Cardiac muscle cell (in vitro differentiated cells and primary cell): ENCODE data around the gene CHRNA5. TPM values are rescaled to one million over a fixed set of nuclear protein-coding genes. Genes with fewer than 3 reads are reported as not detected.

Experiments
- DNase-seq, 2 donors: peaks; one replicate each; pipeline versions ENCODE4 v3.0.0 to v3.0.0-alpha.2; 2010 to 2017; ENCODE audit warnings: low read depth in 1 of 2, low spot score in 1 of 2
- H3K27ac ChIP-seq: fragments of 200-600 bp; sonication (generic); 2 replicates; pipeline ENCODE4 v1.5.1; 2016
- H3K27me3 ChIP-seq: fragments of 200-600 bp; sonication (generic); 2 replicates; pipeline ENCODE4 v1.6.0; 2016; ENCODE audit warnings: control low read depth
- H3K36me3 ChIP-seq: fragments of 200-600 bp; sonication (generic); 2 replicates; pipeline ENCODE4 v1.5.1; 2016; ENCODE audit warnings: control low read depth
- H3K4me1 ChIP-seq: fragments of 200-600 bp; sonication (generic); 2 replicates; pipeline ENCODE4 v1.8.1; 2017; ENCODE audit warnings: low read depth, mild to moderate bottlenecking, mixed run types
- H3K4me3 ChIP-seq: fragments of 200-600 bp; sonication (generic); 2 replicates; pipeline ENCODE4 v1.5.1; 2016; ENCODE audit warnings: mild to moderate bottlenecking
- H3K9me3 ChIP-seq: fragments of 200-600 bp; sonication (generic); 2 replicates; pipeline ENCODE4 v1.5.1; 2017; ENCODE audit warnings: low read depth, mild to moderate bottlenecking, control low read depth
- polyA plus RNA-seq: library from polyadenylated mRNA; unstranded; fragments of >200 nt; fragmentation: Nextera tagmentation; extraction: Ambion mirVana; gene quantifications from 2 replicates; pipeline ENCODE4 v1.2.1, GENCODE V29; 2016
- total RNA-seq: library from RNA; depleted of rRNA; stranded (reverse); fragments of >200 nt; gene quantifications from 2 replicates; pipeline ENCODE4 v1.2.3, GENCODE V29; 2016
- TF ChIP-seq, protein P1 (sequence below): IDR thresholded peaks from 2 replicates; pipeline ENCODE4 v1.5.1; 2012; ENCODE audit warnings: low read depth, mild to moderate bottlenecking, low read length

The CHRNA5 gene
- total and polyA plus RNA-seq, 2 experiments from 2014 or later, result 4.0 to 12.7 TPM

DNA sequence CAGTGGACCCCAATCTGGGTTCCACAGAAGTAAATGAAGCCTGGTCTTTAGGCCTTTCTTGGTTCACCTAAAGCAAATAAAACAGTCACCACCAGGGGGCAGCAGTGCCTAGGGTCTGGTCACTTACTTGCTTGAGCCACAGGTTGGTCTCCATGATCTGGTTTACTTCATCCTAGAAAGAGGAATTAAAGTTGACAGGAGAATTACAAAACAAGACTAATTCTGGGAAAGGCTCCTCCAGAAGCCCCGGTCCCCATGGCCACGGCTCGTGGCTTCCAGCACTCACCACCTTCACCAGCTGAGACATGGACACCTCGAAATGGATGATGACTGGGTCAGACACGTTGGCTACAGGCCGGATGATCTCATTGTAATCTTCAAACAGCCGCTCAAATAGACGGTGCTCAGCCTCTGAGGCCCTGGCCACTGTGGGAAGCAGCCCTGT, 53.2 kb downstream of the CHRNA5 start:
- Histone ChIP-seq H3K9me3 (no peaks in the 10 kb centered on the region), H3K4me3 (no peak overlapping the region), H3K27me3 (peaks cover 33% of the 10 kb centered on the region), H3K36me3 (no peaks in the 10 kb centered on the region), H3K27ac (no peak overlapping the region), H3K4me1 (no peaks in the 10 kb centered on the region)
- TF ChIP-seq, protein P1, sequence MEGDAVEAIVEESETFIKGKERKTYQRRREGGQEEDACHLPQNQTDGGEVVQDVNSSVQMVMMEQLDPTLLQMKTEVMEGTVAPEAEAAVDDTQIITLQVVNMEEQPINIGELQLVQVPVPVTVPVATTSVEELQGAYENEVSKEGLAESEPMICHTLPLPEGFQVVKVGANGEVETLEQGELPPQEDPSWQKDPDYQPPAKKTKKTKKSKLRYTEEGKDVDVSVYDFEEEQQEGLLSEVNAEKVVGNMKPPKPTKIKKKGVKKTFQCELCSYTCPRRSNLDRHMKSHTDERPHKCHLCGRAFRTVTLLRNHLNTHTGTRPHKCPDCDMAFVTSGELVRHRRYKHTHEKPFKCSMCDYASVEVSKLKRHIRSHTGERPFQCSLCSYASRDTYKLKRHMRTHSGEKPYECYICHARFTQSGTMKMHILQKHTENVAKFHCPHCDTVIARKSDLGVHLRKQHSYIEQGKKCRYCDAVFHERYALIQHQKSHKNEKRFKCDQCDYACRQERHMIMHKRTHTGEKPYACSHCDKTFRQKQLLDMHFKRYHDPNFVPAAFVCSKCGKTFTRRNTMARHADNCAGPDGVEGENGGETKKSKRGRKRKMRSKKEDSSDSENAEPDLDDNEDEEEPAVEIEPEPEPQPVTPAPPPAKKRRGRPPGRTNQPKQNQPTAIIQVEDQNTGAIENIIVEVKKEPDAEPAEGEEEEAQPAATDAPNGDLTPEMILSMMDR, result peak; percentile 80
- peak; percentile 93 to 94 for DNase-seq

DNA sequence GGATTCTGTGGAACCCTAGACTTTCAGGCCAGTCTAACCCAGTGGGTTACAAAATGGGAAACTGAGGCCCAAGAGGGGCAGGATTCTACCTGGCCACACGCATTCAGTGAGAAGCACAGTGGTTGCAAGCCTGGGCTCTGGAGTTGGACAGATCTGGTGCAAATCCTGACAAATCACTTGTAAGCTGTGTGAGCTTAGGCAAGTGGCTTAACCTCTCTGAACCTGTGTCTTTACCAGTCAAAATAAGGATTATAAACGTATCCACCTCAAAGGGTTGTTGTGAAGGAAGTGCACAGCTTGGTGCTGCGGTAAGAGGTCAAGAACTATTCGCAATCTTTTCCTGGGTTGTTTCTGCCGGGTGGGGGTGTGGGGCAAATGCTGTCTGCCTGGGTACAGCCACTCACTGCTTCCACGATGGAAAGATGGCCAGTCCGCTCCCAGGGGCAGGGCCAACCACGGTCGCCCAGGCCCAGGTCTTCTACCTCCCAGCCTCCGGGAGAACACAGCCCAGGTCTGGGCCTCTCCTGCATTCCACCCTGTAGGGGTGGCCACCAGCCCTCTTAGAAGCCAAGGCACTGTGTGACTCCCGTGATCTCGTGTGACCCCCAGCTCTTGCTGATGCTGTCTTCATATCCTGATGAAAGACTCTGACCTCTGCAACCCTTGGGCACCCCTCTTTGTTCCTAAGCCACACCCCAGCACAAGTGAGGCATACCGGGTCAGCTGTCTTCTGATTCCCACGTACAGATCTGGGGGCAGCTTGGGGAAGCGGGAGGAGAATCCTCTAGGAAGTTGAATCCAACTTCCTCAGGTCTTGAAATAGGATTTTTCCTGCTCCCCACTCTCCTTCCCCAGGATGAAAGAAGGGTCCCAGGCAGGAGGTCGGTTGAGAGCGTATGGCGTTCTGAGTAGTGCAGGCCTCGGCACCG, 54.0 kb downstream of the CHRNA5 start:
- TF ChIP-seq, protein P1, result no peak
- Histone ChIP-seq H3K4me3 (peak overlapping the region; percentile 60), H3K4me1 (no peaks in the 10 kb centered on the region), H3K27me3 (peaks cover 33% of the 10 kb centered on the region), H3K9me3 (no peaks in the 10 kb centered on the region), H3K36me3 (no peaks in the 10 kb centered on the region), H3K27ac (no peak overlapping the region)
- no peak for DNase-seq

DNA sequence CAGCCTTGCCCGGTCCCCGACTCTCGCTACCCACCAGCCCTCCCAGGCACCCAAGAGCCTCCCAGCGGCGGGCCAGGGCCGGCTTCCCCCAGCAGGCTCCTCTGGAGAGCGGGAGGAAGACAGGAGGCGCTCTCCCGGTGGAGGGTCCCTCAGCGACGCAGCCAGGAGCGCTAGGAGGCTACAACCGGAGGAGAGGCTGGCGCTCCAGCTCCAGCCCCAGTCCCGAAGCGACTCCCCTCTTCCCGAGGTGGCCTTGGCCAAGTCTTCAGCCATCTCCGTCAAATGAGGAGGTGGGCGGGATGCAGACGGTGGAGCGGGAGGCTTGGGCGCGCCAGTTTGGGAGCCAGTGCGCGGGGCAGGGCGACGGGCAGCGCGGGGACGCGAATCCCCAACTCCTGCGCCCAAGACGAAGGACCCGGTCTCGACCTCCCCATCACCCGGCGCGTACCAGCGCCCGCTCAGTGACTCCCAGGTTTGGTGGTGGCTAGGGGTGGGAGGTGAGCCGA, 54.8 kb downstream of the CHRNA5 start:
- Histone ChIP-seq H3K27me3 (peaks cover 33% of the 10 kb centered on the region), H3K4me1 (no peaks in the 10 kb centered on the region), H3K27ac (no peak overlapping the region), H3K9me3 (no peaks in the 10 kb centered on the region), H3K36me3 (no peaks in the 10 kb centered on the region), H3K4me3 (peak overlapping the region; percentile 60)
- DNase-seq, result peak; percentile 15 to 68
- TF ChIP-seq, protein P1, result peak; percentile 28

DNA sequence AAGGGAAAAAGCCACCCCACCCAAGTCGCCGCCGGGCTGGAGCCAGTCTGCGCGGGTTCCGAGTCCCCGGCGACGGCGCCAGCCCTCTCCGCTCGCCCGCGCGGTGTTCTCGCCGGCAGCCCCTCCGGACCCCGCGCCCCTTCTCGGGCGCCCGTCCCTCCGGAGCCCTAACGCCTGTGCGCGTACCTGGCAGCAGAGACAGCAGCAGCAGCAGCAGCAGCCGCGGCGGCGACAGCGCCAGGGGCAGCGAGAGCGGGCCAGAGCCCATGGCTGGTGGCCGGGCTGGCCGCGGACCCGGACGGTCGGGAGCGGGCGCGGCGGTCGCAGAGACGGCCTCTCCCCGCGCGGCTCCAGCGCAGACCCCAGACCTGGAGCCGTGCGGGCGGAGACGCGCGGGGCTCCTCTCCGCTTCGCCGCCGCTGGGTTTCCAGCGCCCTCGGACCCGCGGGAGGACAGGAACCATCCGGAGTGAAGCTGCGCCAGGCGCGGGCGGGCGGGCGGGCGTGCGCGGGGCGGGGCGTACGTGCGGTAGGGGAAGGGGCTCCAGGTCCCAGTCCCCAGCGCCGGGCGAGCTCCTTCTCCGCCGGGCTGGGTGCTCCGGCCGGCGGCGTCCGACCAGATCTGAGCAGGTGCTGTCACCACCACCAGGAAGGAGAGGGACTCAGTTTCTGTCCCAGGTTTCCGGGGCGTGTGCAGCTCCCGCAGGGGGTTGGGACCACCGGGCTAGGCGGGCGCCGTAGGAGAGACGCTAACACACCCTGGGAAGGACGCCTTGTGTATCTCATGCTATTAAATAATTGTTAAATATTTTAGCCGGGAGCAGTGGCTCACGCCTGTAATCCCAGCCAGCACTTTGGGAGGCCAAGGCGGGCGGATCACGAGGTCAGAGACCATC, 55.5 kb downstream of the CHRNA5 start, which contains the start of gene CHRNA3:
Gene CHRNA3 (minus strand): TSS at position 470 of the 895 bp plus-strand sequence. CDS start 202 bp downstream, at position 268.
- H3K27me3 ChIP-seq, result peaks cover 33% of the 10 kb centered on the region

More for the DNA sequence above, 55.5 kb downstream of the CHRNA5 start, which contains the start of gene CHRNA3:
- TF ChIP-seq, protein P1, result no peak
- Histone ChIP-seq H3K4me1 (no peaks in the 10 kb centered on the region), H3K9me3 (no peaks in the 10 kb centered on the region), H3K36me3 (no peaks in the 10 kb centered on the region), H3K27ac (no peak within 1 kb of the TSS), H3K4me3 (peak within 1 kb of the TSS; percentile 60)
- peak in 1 of 2 donors; percentile 56 for DNase-seq
